Hepatocyte (in vitro differentiated cells): ENCODE results near the gene COX20. TPM values are rescaled to one million over a fixed set of nuclear protein-coding genes. Genes with fewer than 3 reads are reported as not detected.
A peak's percentile ranks its signal among the peaks of the same experiment; 100 is the strongest.

Experiments
- DNase-seq: peaks from one replicate; pipeline ENCODE4 v3.0.0-alpha.2; 2016; ENCODE audit warnings: low spot score
- H2AFZ ChIP-seq: fragments of 200-600 bp; sonication (generic); 2 replicates; pipeline ENCODE4 v1.6.0; 2016; ENCODE audit warnings: antibody characterized with exemption, mild to moderate bottlenecking
- H3K27ac ChIP-seq: fragments of 200-600 bp; sonication (generic); 2 replicates; pipeline ENCODE4 v1.5.1; 2016; ENCODE audit warnings: mild to moderate bottlenecking
- H3K27me3 ChIP-seq: fragments of 200-600 bp; sonication (generic); 2 replicates; pipeline ENCODE4 v1.6.1; 2016
- H3K36me3 ChIP-seq: fragments of 200-600 bp; sonication (generic); replicated peaks from 2 replicates; pipeline ENCODE4 v1.5.1; 2016; ENCODE audit warnings: low read depth; ENCODE audit not compliant: insufficient read depth
- H3K4me1 ChIP-seq: fragments of 200-600 bp; sonication (generic); 2 replicates; pipeline ENCODE4 v1.5.1; 2016; ENCODE audit warnings: mild to moderate bottlenecking, moderate library complexity; ENCODE audit not compliant: insufficient read depth
- H3K4me2 ChIP-seq: fragments of 200-600 bp; sonication (generic); 2 replicates; pipeline ENCODE4 v1.6.0; 2016
- H3K4me3 ChIP-seq: fragments of 200-600 bp; sonication (generic); 2 replicates; pipeline ENCODE4 v1.5.1; 2016; ENCODE audit warnings: mild to moderate bottlenecking
- H3K79me2 ChIP-seq: fragments of 200-600 bp; sonication (generic); 2 replicates; pipeline ENCODE4 v1.6.0; 2017; ENCODE audit warnings: mild to moderate bottlenecking
- H3K9me2 ChIP-seq: fragments of 200-600 bp; sonication (generic); replicated peaks from 2 replicates; pipeline ENCODE4 v1.6.0; 2017; ENCODE audit warnings: mild to moderate bottlenecking; ENCODE audit not compliant: insufficient read depth
- H3K9me3 ChIP-seq: fragments of 200-600 bp; sonication (generic); 2 replicates; pipeline ENCODE4 v1.5.1; 2016; ENCODE audit warnings: low read depth, mild to moderate bottlenecking
- H4K20me1 ChIP-seq: fragments of 200-600 bp; sonication (generic); 2 replicates; pipeline ENCODE4 v1.6.0; 2016; ENCODE audit warnings: mild to moderate bottlenecking; ENCODE audit not compliant: insufficient read depth, poor library complexity, severe bottlenecking
- EZH2 ChIP-seq: fragments of 200-600 bp; sonication (generic); IDR thresholded peaks from 2 replicates; pipeline ENCODE4 v1.6.1; 2016; ENCODE audit warnings: antibody characterized with exemption, mild to moderate bottlenecking, borderline replicate concordance
- EZH2phosphoT487 ChIP-seq: fragments of 200-600 bp; sonication (generic); IDR thresholded peaks from one replicate; pipeline ENCODE4 v1.6.1; 2018; ENCODE audit warnings: antibody characterized with exemption, mild to moderate bottlenecking, low read depth, moderate library complexity; ENCODE audit not compliant: unreplicated experiment, severe bottlenecking
- WGBS: methylation state at CpG from one replicate; pipeline ENCODE4 v1.1.6; 2016; ENCODE audit warnings: low lambda C conversion rate; ENCODE audit errors: missing lambda C conversion rate; 5-methylcytosine and 5-hydroxymethylcytosine counted together
- polyA plus RNA-seq: library from polyadenylated mRNA; unstranded; fragments of >200 nt; fragmentation: Nextera tagmentation; extraction: Ambion mirVana; gene quantifications from 2 replicates; pipeline ENCODE4 v1.2.1, GENCODE V29; 2016
- total RNA-seq: library from RNA; depleted of rRNA; stranded (reverse); fragments of >200 nt; gene quantifications from 2 replicates; pipeline ENCODE4 v1.2.3, GENCODE V29; 2014
- TF ChIP-seq, protein P1 (sequence below): fragments of 200-600 bp; sonication (generic); IDR thresholded peaks from 2 replicates; pipeline ENCODE4 v1.5.1; 2016; ENCODE audit warnings: antibody characterized with exemption, mild to moderate bottlenecking; ENCODE audit not compliant: poor library complexity

Gene COX20
- total and polyA plus RNA-seq, 2 experiments from 2014 or later = 32.0 to 61.9 TPM

DNA sequence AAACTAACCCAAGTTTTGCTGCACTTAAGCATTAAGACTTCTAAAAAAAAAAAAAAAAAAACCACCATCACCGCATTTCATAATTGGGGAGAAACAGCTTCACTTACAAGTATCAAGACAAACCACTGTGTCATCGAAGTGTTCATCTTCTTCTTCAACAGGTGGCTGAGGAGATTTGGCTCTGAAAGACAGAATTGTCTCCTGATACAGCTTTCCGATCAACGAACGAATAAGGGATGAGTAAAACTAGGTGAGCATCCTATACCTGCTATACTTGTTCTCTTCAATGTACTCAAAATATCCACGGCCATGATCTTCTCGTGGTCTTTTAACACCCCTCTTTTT is 26.9 kb downstream of the COX20 start:
- Histone ChIP-seq H2AFZ (no peak overlapping the region), H3K79me2 (peaks cover 67% of the 10 kb centered on the region), H3K9me3 (no peaks in the 10 kb centered on the region), H3K4me3 (peak overlapping the region; percentile 97), H3K27ac (peak overlapping the region; percentile 100), H3K9me2 (no peaks in the 10 kb centered on the region), H3K36me3 (peaks cover 16% of the 10 kb centered on the region), H3K4me1 (peaks cover 45% of the 10 kb centered on the region), H3K27me3 (no peaks in the 10 kb centered on the region), H3K4me2 (peak overlapping the region; percentile 77), H4K20me1 (peaks cover 54% of the 10 kb centered on the region)
- no peak for DNase-seq
- 0% methylated on average over 7 of the region's 7 CpGs for WGBS
- TF ChIP-seq, protein P1, sequence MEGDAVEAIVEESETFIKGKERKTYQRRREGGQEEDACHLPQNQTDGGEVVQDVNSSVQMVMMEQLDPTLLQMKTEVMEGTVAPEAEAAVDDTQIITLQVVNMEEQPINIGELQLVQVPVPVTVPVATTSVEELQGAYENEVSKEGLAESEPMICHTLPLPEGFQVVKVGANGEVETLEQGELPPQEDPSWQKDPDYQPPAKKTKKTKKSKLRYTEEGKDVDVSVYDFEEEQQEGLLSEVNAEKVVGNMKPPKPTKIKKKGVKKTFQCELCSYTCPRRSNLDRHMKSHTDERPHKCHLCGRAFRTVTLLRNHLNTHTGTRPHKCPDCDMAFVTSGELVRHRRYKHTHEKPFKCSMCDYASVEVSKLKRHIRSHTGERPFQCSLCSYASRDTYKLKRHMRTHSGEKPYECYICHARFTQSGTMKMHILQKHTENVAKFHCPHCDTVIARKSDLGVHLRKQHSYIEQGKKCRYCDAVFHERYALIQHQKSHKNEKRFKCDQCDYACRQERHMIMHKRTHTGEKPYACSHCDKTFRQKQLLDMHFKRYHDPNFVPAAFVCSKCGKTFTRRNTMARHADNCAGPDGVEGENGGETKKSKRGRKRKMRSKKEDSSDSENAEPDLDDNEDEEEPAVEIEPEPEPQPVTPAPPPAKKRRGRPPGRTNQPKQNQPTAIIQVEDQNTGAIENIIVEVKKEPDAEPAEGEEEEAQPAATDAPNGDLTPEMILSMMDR = no peak
- TF ChIP-seq EZH2 (no peak), EZH2phosphoT487 (no peak)

GRCh38 chr1:244862699-244863490 is 27.4 kb downstream of the COX20 start:
- Histone ChIP-seq H3K27ac (peak overlapping the region; percentile 100), H3K4me3 (peak overlapping the region; percentile 97), H3K9me3 (no peaks in the 10 kb centered on the region), H2AFZ (no peak overlapping the region), H3K27me3 (no peaks in the 10 kb centered on the region), H3K4me1 (peaks cover 45% of the 10 kb centered on the region), H4K20me1 (peaks cover 49% of the 10 kb centered on the region), H3K9me2 (no peaks in the 10 kb centered on the region), H3K79me2 (peaks cover 61% of the 10 kb centered on the region), H3K36me3 (peaks cover 16% of the 10 kb centered on the region), H3K4me2 (peak overlapping the region; percentile 77)
- TF ChIP-seq, protein P1 = no peak
- TF ChIP-seq EZH2 (no peak), EZH2phosphoT487 (no peak)
- peak; percentile 98 for DNase-seq
- under 1% methylated on average over 25 of the region's 87 CpGs for WGBS

DNA sequence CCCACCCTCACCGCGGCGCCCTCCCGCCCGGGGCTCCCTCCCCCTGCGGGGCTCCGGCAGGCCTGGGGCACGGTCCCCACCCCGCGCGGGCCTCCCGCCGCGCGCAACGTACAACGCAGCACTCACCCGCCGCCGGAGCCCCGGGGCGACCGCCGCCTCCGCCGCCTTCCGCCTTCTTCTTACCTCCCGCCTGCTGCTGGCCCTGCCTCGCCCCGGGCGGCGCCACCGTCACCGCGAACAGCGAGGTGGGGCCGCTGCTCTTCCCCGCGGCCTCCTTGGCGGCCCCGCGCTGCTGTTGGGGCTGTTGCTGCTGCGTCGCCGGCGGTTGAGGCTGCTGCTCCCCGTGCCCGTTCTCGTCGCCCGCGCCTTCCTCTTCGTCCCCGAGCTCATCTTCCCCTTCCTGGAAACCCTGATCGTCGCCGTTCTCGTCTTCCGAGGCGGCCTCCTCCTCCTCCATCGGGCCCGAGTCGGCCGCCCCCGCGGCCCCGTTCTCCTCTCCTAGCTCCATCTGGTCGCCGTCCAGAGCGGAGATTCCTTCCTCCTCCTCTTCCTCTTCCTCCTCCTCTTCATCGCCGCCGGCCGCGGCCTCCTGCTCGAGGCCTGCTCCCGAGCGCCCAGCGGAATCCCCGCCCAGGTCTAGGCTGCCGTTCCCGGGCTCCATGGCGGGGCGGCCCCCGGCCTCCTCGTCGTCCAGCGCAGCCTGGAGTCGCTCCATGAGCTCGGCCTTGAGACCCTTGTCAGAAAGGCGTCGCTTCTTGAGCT is 28.2 kb downstream of the COX20 start:
- peaks cover 41% of the 10 kb centered on the region for H4K20me1 ChIP-seq
- WGBS = 1% methylated on average over 80 of the region's 92 CpGs
- TF ChIP-seq EZH2 = no peak
- TF ChIP-seq EZH2phosphoT487 = no peak
- TF ChIP-seq, protein P1 = no peak
- DNase-seq = no peak
- H3K4me1 ChIP-seq = peaks cover 45% of the 10 kb centered on the region
- H3K36me3 ChIP-seq = peaks cover 8% of the 10 kb centered on the region
- H3K4me3 ChIP-seq = peak overlapping the region; percentile 97
- peak overlapping the region; percentile 8 for H2AFZ ChIP-seq
- no peaks in the 10 kb centered on the region for H3K27me3 ChIP-seq
- H3K9me3 ChIP-seq = no peaks in the 10 kb centered on the region
- peak overlapping the region; percentile 42 for H3K4me2 ChIP-seq
- no peaks in the 10 kb centered on the region for H3K9me2 ChIP-seq
- H3K79me2 ChIP-seq = peaks cover 53% of the 10 kb centered on the region
- peak overlapping the region; percentile 100 for H3K27ac ChIP-seq
